KMS-11 (cell line): ENCODE data around the gene PPRC1.

ENCODE experiments used
- H2AFZ ChIP-seq: fragments of 200-600 bp; sonication (generic); 2 replicates; pipeline ENCODE4 v1.6.1; 2016; ENCODE audit warnings: antibody characterized with exemption, mixed run types, low read depth
- H3K27ac ChIP-seq: fragments of 200-600 bp; sonication (generic); 2 replicates; pipeline ENCODE4 v1.6.1; 2016; ENCODE audit warnings: mild to moderate bottlenecking, mixed run types
- H3K27me3 ChIP-seq: fragments of 200-600 bp; sonication (generic); 2 replicates; pipeline ENCODE4 v1.6.1; 2017; ENCODE audit warnings: mild to moderate bottlenecking, low read depth, mixed run types, moderate library complexity; ENCODE audit not compliant: insufficient read depth
- H3K36me3 ChIP-seq: fragments of 200-600 bp; sonication (generic); 2 replicates; pipeline ENCODE4 v1.6.1; 2017; ENCODE audit warnings: mild to moderate bottlenecking, mixed run types; ENCODE audit not compliant: insufficient read depth
- H3K4me1 ChIP-seq: fragments of 200-600 bp; sonication (generic); 2 replicates; pipeline ENCODE4 v1.6.1; 2016; ENCODE audit warnings: mild to moderate bottlenecking, low read depth, mixed run types; ENCODE audit not compliant: poor library complexity, severe bottlenecking
- H3K4me2 ChIP-seq: fragments of 200-600 bp; sonication (generic); 2 replicates; pipeline ENCODE4 v1.7.0; 2016; ENCODE audit warnings: mild to moderate bottlenecking, mixed run types
- H3K4me3 ChIP-seq: fragments of 200-600 bp; sonication (generic); IDR thresholded peaks from 2 replicates; pipeline ENCODE4 v1.6.1; 2017; ENCODE audit warnings: low read depth, low read length, mixed read lengths; ENCODE audit not compliant: insufficient read depth
- H3K79me2 ChIP-seq: fragments of 200-600 bp; sonication (generic); 2 replicates; pipeline ENCODE4 v1.6.1; 2016; ENCODE audit warnings: low read depth, mixed run types; ENCODE audit not compliant: insufficient read depth
- H3K9ac ChIP-seq: fragments of 200-600 bp; sonication (generic); 2 replicates; pipeline ENCODE4 v1.6.1; 2016; ENCODE audit warnings: mild to moderate bottlenecking, mixed run types
- H4K20me1 ChIP-seq: fragments of 200-600 bp; sonication (generic); 2 replicates; pipeline ENCODE4 v1.6.1; 2016; ENCODE audit warnings: mild to moderate bottlenecking, mixed run types; ENCODE audit not compliant: insufficient read depth
- CTCF ChIP-seq: fragments of 200-600 bp; sonication (generic); conservative IDR thresholded peaks from 2 replicates; pipeline ENCODE4 v1.6.1; 2017; ENCODE audit warnings: low read depth, mild to moderate bottlenecking, antibody characterized with exemption, low read length, moderate library complexity, mixed read lengths

Gene PPRC1

GRCh38 chr10:102106998-102107397 lies 25.8 kb upstream of the PPRC1 start:
- Histone ChIP-seq H4K20me1 (no peaks in the 10 kb centered on the region; the same call in 1 of the 2 replicates), H3K4me1 (no peaks in the 10 kb centered on the region), H3K79me2 (peaks cover 6% of the 10 kb centered on the region; the same call in 1 of the 2 replicates), H3K36me3 (no peaks in the 10 kb centered on the region; the same call in 1 of the 2 replicates), H3K4me3 (no peak overlapping the region), H2AFZ (no peak overlapping the region), H3K27me3 (no peaks in the 10 kb centered on the region), H3K9ac (no peak overlapping the region), H3K27ac (no peak overlapping the region), H3K4me2 (no peak overlapping the region)
- TF ChIP-seq CTCF = no peak

- Histone ChIP-seq H3K4me3 (no peak overlapping the region), H3K9ac (no peak overlapping the region), H3K4me1 (peaks cover 18% of the 10 kb centered on the region), H3K36me3 (no peaks in the 10 kb centered on the region; the same call in 1 of the 2 replicates), H4K20me1 (no peaks in the 10 kb centered on the region; the same call in 1 of the 2 replicates), H2AFZ (no peak overlapping the region), H3K79me2 (peaks cover 29% of the 10 kb centered on the region), H3K4me2 (no peak overlapping the region), H3K27ac (no peak overlapping the region), H3K27me3 (no peaks in the 10 kb centered on the region)
- TF ChIP-seq CTCF = no peak
These were observed 23.4 kb upstream of the PPRC1 start for GRCh38 chr10:102109166-102110116.

- H3K4me1 ChIP-seq = peaks cover 30% of the 10 kb centered on the region
- TF ChIP-seq CTCF = no peak
- H2AFZ ChIP-seq = no peak overlapping the region
- H3K79me2 ChIP-seq = peaks cover 43% of the 10 kb centered on the region
- no peaks in the 10 kb centered on the region; the same call in 1 of the 2 replicates for H3K36me3 ChIP-seq
- no peak overlapping the region for H3K4me3 ChIP-seq
- no peaks in the 10 kb centered on the region; the same call in 1 of the 2 replicates for H4K20me1 ChIP-seq
- no peak overlapping the region for H3K4me2 ChIP-seq
- H3K9ac ChIP-seq = no peak overlapping the region
- no peaks in the 10 kb centered on the region for H3K27me3 ChIP-seq
- H3K27ac ChIP-seq = no peak overlapping the region
These were observed 21.6 kb upstream of the PPRC1 start for GRCh38 chr10:102111276-102111675.

- Histone ChIP-seq H3K79me2 (peaks cover 54% of the 10 kb centered on the region), H3K4me3 (no peak overlapping the region), H4K20me1 (no peaks in the 10 kb centered on the region; the same call in 1 of the 2 replicates), H3K4me2 (peak overlapping the region; percentile 100), H3K9ac (no peak overlapping the region), H3K27ac (no peak overlapping the region), H3K27me3 (no peaks in the 10 kb centered on the region), H2AFZ (no peak overlapping the region), H3K36me3 (no peaks in the 10 kb centered on the region; the same call in 1 of the 2 replicates), H3K4me1 (peaks cover 39% of the 10 kb centered on the region)
- TF ChIP-seq CTCF = peak; percentile 49
These were observed 20.5 kb upstream of the PPRC1 start for GRCh38 chr10:102112210-102112817.
